Adrenal gland (tissue), 12 donors: Measurements from ENCODE around the gene ALPK3. TPM values are rescaled to one million over a fixed set of nuclear protein-coding genes. Genes with fewer than 3 reads are reported as not detected.

Experiments used
- DNase-seq, 7 donors: peaks; one replicate each; pipeline ENCODE4 v3.0.0-alpha.2; 2019 to 2020
- H3K27ac ChIP-seq, 5 donors: fragments of 200-600 bp; sonication (generic) in 4 of 5; 1 replicate in 3 of 5; 2 replicates in 2 of 5; pipeline versions ENCODE4 v1.5.1 to v1.8.0; 2016 to 2020; ENCODE audit warnings: mild to moderate bottlenecking in 1 of 5
- H3K27me3 ChIP-seq: fragments of 200-600 bp; 2 replicates; pipeline ENCODE4 v1.8.0; 2021
- H3K36me3 ChIP-seq, 2 donors: fragments of 200-600 bp; replicated peaks in 1 of 2; 1 replicate in 1 of 2; 2 replicates in 1 of 2; pipeline versions ENCODE4 v1.5.1 to v1.8.0; 2018 to 2022
- H3K4me1 ChIP-seq, 2 donors: fragments of 200-600 bp; replicated peaks in 1 of 2; 1 replicate in 1 of 2; 2 replicates in 1 of 2; pipeline versions ENCODE4 v1.5.1 to v1.8.0; 2018 to 2021
- H3K4me3 ChIP-seq, 4 donors: fragments of 200-600 bp; sonication (generic) in 3 of 4; one replicate each; pipeline ENCODE4 v1.5.1; 2016 to 2018
- H3K9me3 ChIP-seq, 3 donors: fragments of 200-600 bp; sonication (generic) in 1 of 3; replicated peaks in 1 of 3; 1 replicate in 2 of 3; 2 replicates in 1 of 3; pipeline versions ENCODE4 v1.5.1 to v1.8.0; 2016 to 2021
- POLR2A ChIP-seq, 2 donors: fragments of 450-650 bp; IDR thresholded peaks; one replicate each; pipeline ENCODE4 v1.6.1; 2017; ENCODE audit warnings: antibody characterized with exemption in 2 of 2, mild to moderate bottlenecking in 2 of 2, moderate library complexity in 1 of 2
- WGBS, 4 donors: extraction: QIAGEN DNeasy Blood & Tissue Kit in 2 of 4; methylation state at CpG; one replicate each; pipeline versions ENCODE4 v1.1.5 to v1.1.7; 2013 to 2017; 5-methylcytosine and 5-hydroxymethylcytosine counted together
- intact Hi-C, 2 donors: fragments of 100-400 bp; cut with DNase I; formaldehyde crosslinking; loops; one replicate each; pipeline versions ENCODE4 v1.14.1 to v1.15.0; 2022 to 2023
- polyA plus RNA-seq, 3 donors: library from polyadenylated mRNA; stranded (reverse); fragments of 200-250 nt in 2 of 3; fragments of 350-450 nt in 1 of 3; fragmentation: Illumina TruSeq in 1 of 3; extraction: RNeasy Lipid Tissue Mini Kit (QIAGEN cat#74804) in 1 of 3; gene quantifications; one replicate each; pipeline ENCODE4 v1.2.3, GENCODE V29; 2013 to 2014
- total RNA-seq, 9 donors: library from RNA; depleted of rRNA in 4 of 9; stranded (reverse); fragments of >200 nt in 4 of 9; fragments of 120-200 nt in 1 of 9; fragmentation: NEBNext Ultra II Directional in 1 of 9; extraction: Animal tissue kit (Norgen Biotek cat#: 25700) in 1 of 9; gene quantifications; one replicate each; pipeline versions ENCODE4 v1.1.0 to v1.2.4, GENCODE V29; 2013 to 2023
- TF ChIP-seq, protein P1 (sequence below), 6 experiments: fragments of 450-650 bp in 4 of 6; fragments of 200-600 bp in 2 of 6; sonication (generic) in 1 of 6; IDR thresholded peaks; 1 replicate in 5 of 6; 2 replicates in 1 of 6; pipeline versions ENCODE4 v1.5.1 to v1.8.0; 2016 to 2021; ENCODE audit warnings: antibody characterized with exemption in 6 of 6, mild to moderate bottlenecking in 2 of 6, moderate library complexity in 1 of 6
- donor health status: healthy with polysubstance abuse.
- donor health status: Bipolar disorder and iron deficiency.
- donor health status: DM: yes; HTN: yes; CAD: no.
- donor health status: DM: no; HTN: no; CAD: no.
- donor health status: DM: no; HTN: no; CAD: no.
- donor health status: DM: yes; HTN: yes; CAD: no.

Gene ALPK3
- total and polyA plus RNA-seq, 12 donors, result 5.8 to 39.3 (median 15.9) TPM

DNA sequence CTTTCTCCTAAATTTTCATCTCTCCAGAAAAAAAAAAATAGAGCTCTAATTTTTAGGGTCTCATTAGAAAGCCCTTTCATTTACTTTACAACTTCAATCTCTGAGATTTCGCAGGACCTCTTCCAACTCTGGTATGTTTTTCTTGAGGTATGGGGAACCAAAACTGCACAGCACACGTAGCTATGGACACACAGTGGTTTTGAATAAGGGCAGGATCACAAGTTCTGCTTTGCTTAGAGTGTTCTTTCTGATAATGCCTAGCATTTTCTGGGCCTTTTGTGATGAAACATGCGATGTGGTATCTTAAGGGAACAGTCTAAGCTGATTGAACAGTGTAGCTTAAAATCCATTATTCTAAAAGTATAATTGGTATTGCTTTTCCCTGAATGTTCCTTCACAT lies 43.4 kb upstream of the ALPK3 start:
- H3K36me3 ChIP-seq, result peaks cover 0 to 8% of the 10 kb centered on the region in 2 donors
- no peak overlapping the region for H3K4me3 ChIP-seq
- H3K27ac ChIP-seq, result no peak overlapping the region

DNA sequence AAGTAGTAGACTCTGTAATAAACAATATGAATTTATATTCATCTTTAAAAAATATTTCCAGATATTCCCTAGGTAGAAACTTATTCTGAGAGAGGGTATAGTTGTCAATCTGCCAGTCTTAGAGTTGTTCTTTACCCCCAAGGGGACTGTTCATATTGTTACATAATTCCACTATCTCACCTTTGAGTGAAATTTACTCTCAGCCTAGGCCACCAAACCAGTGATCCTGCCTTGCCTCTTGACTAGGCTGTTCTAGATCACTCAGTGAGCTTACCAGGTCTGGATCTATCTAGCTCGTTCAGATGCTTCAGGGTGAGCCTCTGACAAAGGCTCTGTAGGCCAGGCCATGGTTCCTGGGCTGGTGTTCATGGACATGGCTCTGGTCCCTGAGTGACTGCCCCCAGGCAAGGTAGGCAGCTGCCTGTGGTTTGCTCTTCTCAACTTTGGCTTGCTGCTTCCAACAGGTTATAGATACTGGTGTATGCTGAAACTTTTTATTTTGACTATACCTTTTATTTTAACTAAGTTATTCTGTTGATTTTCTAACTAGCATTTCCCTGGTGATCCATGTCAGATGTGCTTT lies 41.2 kb upstream of the ALPK3 start:
- WGBS, 4 donors, result 81 to 100% (median 89%) methylated on average over 1 of the region's 1 CpG

More for the DNA sequence above, 43.4 kb upstream of the ALPK3 start:
- WGBS, 4 donors, result 67 to 86% (median 80%) methylated on average over 3 of the region's 3 CpGs
- Histone ChIP-seq H3K27me3 (no peaks in the 10 kb centered on the region), H3K4me1 (peaks cover 24 to 41% of the 10 kb centered on the region in 2 donors), H3K9me3 (no peaks in the 10 kb centered on the region)
- TF ChIP-seq, protein P1, sequence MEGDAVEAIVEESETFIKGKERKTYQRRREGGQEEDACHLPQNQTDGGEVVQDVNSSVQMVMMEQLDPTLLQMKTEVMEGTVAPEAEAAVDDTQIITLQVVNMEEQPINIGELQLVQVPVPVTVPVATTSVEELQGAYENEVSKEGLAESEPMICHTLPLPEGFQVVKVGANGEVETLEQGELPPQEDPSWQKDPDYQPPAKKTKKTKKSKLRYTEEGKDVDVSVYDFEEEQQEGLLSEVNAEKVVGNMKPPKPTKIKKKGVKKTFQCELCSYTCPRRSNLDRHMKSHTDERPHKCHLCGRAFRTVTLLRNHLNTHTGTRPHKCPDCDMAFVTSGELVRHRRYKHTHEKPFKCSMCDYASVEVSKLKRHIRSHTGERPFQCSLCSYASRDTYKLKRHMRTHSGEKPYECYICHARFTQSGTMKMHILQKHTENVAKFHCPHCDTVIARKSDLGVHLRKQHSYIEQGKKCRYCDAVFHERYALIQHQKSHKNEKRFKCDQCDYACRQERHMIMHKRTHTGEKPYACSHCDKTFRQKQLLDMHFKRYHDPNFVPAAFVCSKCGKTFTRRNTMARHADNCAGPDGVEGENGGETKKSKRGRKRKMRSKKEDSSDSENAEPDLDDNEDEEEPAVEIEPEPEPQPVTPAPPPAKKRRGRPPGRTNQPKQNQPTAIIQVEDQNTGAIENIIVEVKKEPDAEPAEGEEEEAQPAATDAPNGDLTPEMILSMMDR (IDR thresholded peaks at IDR 0.05), result no peak
- no peak for TF ChIP-seq POLR2A (IDR thresholded peaks at IDR 0.05)
- intact Hi-C loops, result no loop called here
- no peak for DNase-seq

DNA sequence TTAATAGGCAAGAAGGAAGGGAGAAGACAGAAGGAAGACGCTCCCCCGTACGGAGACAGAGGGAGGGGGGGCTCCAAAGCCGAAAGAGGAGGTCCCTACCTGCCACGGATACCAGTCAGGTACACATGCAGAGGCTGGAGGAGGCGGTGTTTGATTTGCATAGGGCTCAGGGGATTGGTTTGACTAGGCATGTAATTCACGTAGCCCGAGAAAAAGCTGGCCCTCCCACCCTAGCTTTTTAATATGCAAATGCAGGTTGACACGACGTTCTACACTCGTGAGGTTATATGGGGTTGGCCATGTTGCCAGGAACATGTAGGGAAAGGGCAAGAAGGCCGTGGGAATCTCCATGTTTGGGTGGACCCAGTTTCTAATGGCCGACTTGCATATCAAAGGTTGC lies 39.0 kb upstream of the ALPK3 start:
- peaks cover 0 to 12% of the 10 kb centered on the region in 2 donors for H3K36me3 ChIP-seq
- WGBS, 4 donors, result 87 to 89% (median 88%) methylated on average over 13 of the region's 13 CpGs
- intact Hi-C loops, result no loop called here

More for the DNA sequence above, 41.2 kb upstream of the ALPK3 start:
- H3K27me3 ChIP-seq, result no peaks in the 10 kb centered on the region
- H3K27ac ChIP-seq, result peak overlapping the region in 1 of 5 donors; percentile 6
- H3K4me3 ChIP-seq, result no peak overlapping the region
- no peak for TF ChIP-seq POLR2A (IDR thresholded peaks at IDR 0.05)
- TF ChIP-seq, protein P1 (IDR thresholded peaks at IDR 0.05), result no peak
- H3K4me1 ChIP-seq, result peaks cover 24 to 33% of the 10 kb centered on the region in 2 donors
- DNase-seq, result peak in 1 of 7 donors; percentile 46
- no peaks in the 10 kb centered on the region for H3K9me3 ChIP-seq
- H3K36me3 ChIP-seq, result peaks cover 0 to 5% of the 10 kb centered on the region in 2 donors
- intact Hi-C loops, result no loop called here

DNA sequence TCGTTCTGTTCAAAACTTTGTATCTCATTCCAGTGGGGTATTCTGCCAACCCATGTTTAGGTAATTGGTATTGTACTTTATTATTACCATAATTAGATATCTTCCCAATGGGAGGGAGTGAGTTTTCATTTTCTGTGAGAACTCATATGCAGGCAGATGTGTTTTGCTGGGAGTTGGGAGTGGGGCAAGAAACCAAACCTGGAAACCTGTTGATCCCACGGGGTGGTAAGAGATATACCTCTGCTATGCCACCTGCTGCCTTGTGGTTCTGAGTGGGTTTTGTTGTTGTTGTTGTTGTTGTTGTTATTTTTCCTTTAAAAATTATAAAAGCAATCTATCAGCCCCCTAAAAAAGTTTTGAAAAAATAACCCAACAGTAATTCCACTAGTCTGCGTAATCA lies 36.7 kb upstream of the ALPK3 start:
- Histone ChIP-seq H3K27me3 (no peaks in the 10 kb centered on the region), H3K9me3 (no peaks in the 10 kb centered on the region), H3K4me1 (peaks cover 12 to 17% of the 10 kb centered on the region in 2 donors), H3K36me3 (peaks cover 0 to 35% of the 10 kb centered on the region in 2 donors), H3K4me3 (no peak overlapping the region), H3K27ac (no peak overlapping the region)
- intact Hi-C loops, result no loop called here
- no peak for DNase-seq
- 88 to 95% (median 92%) methylated on average over 3 of the region's 3 CpGs for WGBS, 4 donors
- no peak for TF ChIP-seq POLR2A (IDR thresholded peaks at IDR 0.05)
- TF ChIP-seq, protein P1 (IDR thresholded peaks at IDR 0.05), result no peak

More for the DNA sequence above, 39.0 kb upstream of the ALPK3 start:
- Histone ChIP-seq H3K4me3 (no peak overlapping the region), H3K27me3 (no peaks in the 10 kb centered on the region), H3K9me3 (no peaks in the 10 kb centered on the region), H3K4me1 (peaks cover 7 to 17% of the 10 kb centered on the region in 2 donors), H3K27ac (no peak overlapping the region)
- peak in 1 of 7 donors; percentile 34 for DNase-seq
- TF ChIP-seq, protein P1 (IDR thresholded peaks at IDR 0.05), result no peak
- TF ChIP-seq POLR2A (IDR thresholded peaks at IDR 0.05), result no peak
